Upper lobe of left lung (tissue), 6 donors: ENCODE data around the gene PRSS57. TPM values are rescaled to one million over a fixed set of nuclear protein-coding genes. Genes with fewer than 3 reads are reported as not detected.
"Not testable (repeated sequence)": the region's sequence is repeated elsewhere in the genome, so short reads cannot be mapped to it uniquely, and the experiment has no call there.

Experiments
- ATAC-seq, 2 donors: fragments of 200-7000 bp; cut with Tn5 transposase; one replicate each; pipeline ENCODE4 v1.9.1; 2022; ENCODE audit warnings: mild to moderate bottlenecking in 2 of 2, moderate library complexity in 2 of 2; ENCODE audit not compliant: low FRiP score in 2 of 2
- DNase-seq, 2 donors: peaks; one replicate each; pipeline ENCODE4 v3.0.0-alpha.2; 2019 to 2020
- H3K27ac ChIP-seq, 4 donors: fragments of 200-600 bp; sonication (generic); one replicate each; pipeline ENCODE4 v1.5.1; 2016 to 2019
- H3K27me3 ChIP-seq, 4 donors: fragments of 200-600 bp; sonication (generic); one replicate each; pipeline ENCODE4 v1.5.1; 2017 to 2019
- H3K36me3 ChIP-seq, 4 donors: fragments of 200-600 bp; sonication (generic); one replicate each; pipeline ENCODE4 v1.5.1; 2016 to 2019
- H3K4me1 ChIP-seq, 4 donors: fragments of 200-600 bp; sonication (generic); one replicate each; pipeline ENCODE4 v1.5.1; 2018 to 2019
- H3K4me3 ChIP-seq, 4 donors: fragments of 200-600 bp; sonication (generic); one replicate each; pipeline ENCODE4 v1.5.1; 2017 to 2019; ENCODE audit warnings: mild to moderate bottlenecking in 2 of 4, moderate library complexity in 1 of 4
- H3K9me3 ChIP-seq, 4 donors: fragments of 200-600 bp; sonication (generic); one replicate each; pipeline ENCODE4 v1.5.1; 2018 to 2019
- CTCF ChIP-seq, 6 experiments: fragments of 450-650 bp in 4 of 6; fragments of 200-600 bp in 2 of 6; sonication (generic) in 2 of 6; IDR thresholded peaks; one replicate each; pipeline ENCODE4 v1.5.1; 2016 to 2019; ENCODE audit warnings: antibody characterized with exemption in 6 of 6
- EP300 ChIP-seq, 4 donors: sonication (generic); formaldehyde crosslinking; IDR thresholded peaks; one replicate each; pipeline ENCODE4 v1.5.1; 2017; ENCODE audit warnings: antibody characterized with exemption in 4 of 4, control low read depth in 2 of 4
- POLR2A ChIP-seq, 4 donors: fragments of 450-650 bp; IDR thresholded peaks; one replicate each; pipeline ENCODE4 v1.5.1; 2016 to 2017; ENCODE audit warnings: antibody characterized with exemption in 4 of 4, mild to moderate bottlenecking in 2 of 4
- POLR2AphosphoS5 ChIP-seq, 2 donors: sonication (generic); formaldehyde crosslinking; IDR thresholded peaks; one replicate each; pipeline ENCODE4 v1.5.1; 2017; ENCODE audit warnings: antibody characterized with exemption in 2 of 2
- WGBS, 2 donors: methylation state at CpG; one replicate each; pipeline ENCODE4 v1.1.5; 2017 to 2018; 5-methylcytosine and 5-hydroxymethylcytosine counted together
- total RNA-seq, 6 donors: library from RNA; depleted of rRNA in 4 of 6; stranded (reverse); fragments of >200 nt in 4 of 6; gene quantifications; one replicate each; pipeline versions ENCODE4 v1.1.0 to v1.2.1, GENCODE V29; 2016 to 2021
- donor health status: DM: no; HTN: no; CAD: no; lungs with moderate emphysema.
- donor health status: DM: no; HTN: yes; CAD: no; lungs with severe emphysema.

The PRSS57 gene
- total RNA-seq, 6 donors from 2014 or later: 0.37 to 0.46 TPM; not detected in 4

GRCh38 chr19:703651-704446, 8.6 kb upstream of the PRSS57 start:
- H3K4me3 ChIP-seq: peak overlapping the region in 3 of 4 donors; percentile 34 to 51 (median 40)
- TF ChIP-seq POLR2AphosphoS5 (IDR thresholded peaks at IDR 0.05) (peak; percentile 22 to 75), CTCF (IDR thresholded peaks at IDR 0.05) (peak in 1 of 6 experiments; percentile 13), EP300 (IDR thresholded peaks at IDR 0.05) (no peak), POLR2A (IDR thresholded peaks at IDR 0.05) (peak in 1 of 4 donors; percentile 56)
- DNase-seq (peak; percentile 93 to 97), ATAC-seq (peak; percentile 94)
- H3K27ac ChIP-seq: peak overlapping the region; percentile 30 to 71 (median 69)
- H3K4me1 ChIP-seq: peaks cover 11 to 34% (median 22%) of the 10 kb centered on the region in 4 donors
- 5 to 19% methylated on average over 9 to 25 of the region's 50 CpGs for WGBS, 2 donors
- no peaks in the 10 kb centered on the region for H3K36me3 ChIP-seq
- no peaks in the 10 kb centered on the region for H3K9me3 ChIP-seq
- H3K27me3 ChIP-seq: peaks cover 0 to 8% (median 2%) of the 10 kb centered on the region in 4 donors

GRCh38 chr19:703329-703650, 8.0 kb upstream of the PRSS57 start:
- peaks cover 8 to 31% (median 19%) of the 10 kb centered on the region in 4 donors for H3K4me1 ChIP-seq
- peak overlapping the region; percentile 30 to 71 (median 69) for H3K27ac ChIP-seq
- WGBS, 2 donors: 32 to 37% methylated on average over 4 of the region's 4 CpGs
- TF ChIP-seq EP300 (IDR thresholded peaks at IDR 0.05): no peak
- TF ChIP-seq POLR2AphosphoS5 (IDR thresholded peaks at IDR 0.05): no peak
- no peak for TF ChIP-seq POLR2A (IDR thresholded peaks at IDR 0.05)
- TF ChIP-seq CTCF (IDR thresholded peaks at IDR 0.05): no peak
- peak overlapping the region in 3 of 4 donors; percentile 34 to 51 (median 40) for H3K4me3 ChIP-seq
- peaks cover 0 to 5% (median under 1%) of the 10 kb centered on the region in 4 donors for H3K27me3 ChIP-seq
- DNase-seq (no peak), ATAC-seq (peak in 1 of 2 donors; percentile 2)
- no peaks in the 10 kb centered on the region for H3K36me3 ChIP-seq
- H3K9me3 ChIP-seq: no peaks in the 10 kb centered on the region

- not testable (repeated sequence) for ATAC-seq, H3K36me3 ChIP-seq, H3K9me3 ChIP-seq, DNase-seq, H3K27me3 ChIP-seq
- Histone ChIP-seq H3K27ac (peak overlapping the region in 1 of 4 donors; percentile 71), H3K4me1 (peaks cover 5 to 26% (median 18%) of the 10 kb centered on the region in 4 donors), H3K4me3 (peak overlapping the region in 3 of 4 donors; percentile 34 to 51 (median 40))
- whole genome bisulfite sequencing, 2 donors: 75 to 78% methylated on average over 6 of the region's 6 CpGs
Measured at GRCh38 chr19:702847-703246, 7.6 kb upstream of the PRSS57 start.

GRCh38 chr19:699885-700284, 4.6 kb upstream of the PRSS57 start:
- H3K4me3 ChIP-seq, H3K27ac ChIP-seq, DNase-seq, H3K36me3 ChIP-seq, H3K27me3 ChIP-seq, ATAC-seq, H3K9me3 ChIP-seq: not testable (repeated sequence)
- peaks cover 5 to 24% (median 17%) of the 10 kb centered on the region in 4 donors for H3K4me1 ChIP-seq
- 72 to 75% methylated on average over 14 of the region's 14 CpGs for WGBS, 2 donors

- H3K27me3 ChIP-seq, ATAC-seq, H3K9me3 ChIP-seq, H3K4me3 ChIP-seq, H3K36me3 ChIP-seq, DNase-seq, H3K27ac ChIP-seq: not testable (repeated sequence)
- 87 to 94% methylated on average over 15 of the region's 15 CpGs for WGBS, 2 donors
- H3K4me1 ChIP-seq: peaks cover 0 to 20% (median 6%) of the 10 kb centered on the region in 4 donors
Measured at GRCh38 chr19:698529-698928, 3.3 kb upstream of the PRSS57 start.

GRCh38 chr19:694481-695351, 536 bp downstream of the PRSS57 start:
- Histone ChIP-seq H3K27me3 (peaks cover 0 to 6% (median 3%) of the 10 kb centered on the region in 4 donors), H3K27ac (no peak overlapping the region), H3K4me3 (peak overlapping the region in 1 of 4 donors; percentile 12), H3K36me3 (no peaks in the 10 kb centered on the region), H3K9me3 (no peaks in the 10 kb centered on the region), H3K4me1 (peaks cover 0 to 9% (median 1%) of the 10 kb centered on the region in 4 donors)
- DNase-seq: no peak
- TF ChIP-seq EP300 (IDR thresholded peaks at IDR 0.05) (no peak), POLR2A (IDR thresholded peaks at IDR 0.05) (no peak), POLR2AphosphoS5 (IDR thresholded peaks at IDR 0.05) (no peak), CTCF (IDR thresholded peaks at IDR 0.05) (no peak)
- ATAC-seq: no peak
- 29 to 39% methylated on average over 38 to 39 of the region's 41 CpGs for WGBS, 2 donors
